Heart right ventricle (tissue), 16 donors: ENCODE data around the gene LCN15. TPM values are rescaled to one million over a fixed set of nuclear protein-coding genes. Genes with fewer than 3 reads are reported as not detected.
A peak's percentile ranks its signal among the peaks of the same experiment; 100 is the strongest.

Experiments
- ATAC-seq, 8 donors: fragments of 200-7000 bp; cut with Tn5 transposase; one replicate each; pipeline ENCODE4 v1.9.1; 2020; ENCODE audit warnings: mild to moderate bottlenecking in 8 of 8, moderate library complexity in 8 of 8, moderate number of reproducible peaks in 1 of 8
- DNase-seq, 2 donors: peaks; one replicate each; pipeline ENCODE4 v3.0.0-alpha.2; 2020
- H3K27ac ChIP-seq, 10 donors: fragments of 200-600 bp; sonication (generic) in 2 of 10; one replicate each; pipeline versions ENCODE4 v1.5.0 to v1.8.0; 2020 to 2022; ENCODE audit warnings: mild to moderate bottlenecking in 3 of 10
- H3K27me3 ChIP-seq, 7 donors: fragments of 200-600 bp; one replicate each; pipeline ENCODE4 v1.8.0; 2021 to 2022; ENCODE audit warnings: mild to moderate bottlenecking in 2 of 7
- H3K36me3 ChIP-seq, 9 donors: fragments of 200-600 bp; sonication (generic) in 1 of 9; one replicate each; pipeline versions ENCODE4 v1.5.0 to v1.8.0; 2020 to 2022; ENCODE audit warnings: mild to moderate bottlenecking in 2 of 9
- H3K4me1 ChIP-seq, 9 donors: fragments of 200-600 bp; sonication (generic) in 1 of 9; one replicate each; pipeline versions ENCODE4 v1.5.0 to v1.8.0; 2020 to 2022; ENCODE audit warnings: mild to moderate bottlenecking in 4 of 9
- H3K4me3 ChIP-seq, 10 donors: fragments of 200-600 bp; sonication (generic) in 2 of 10; one replicate each; pipeline versions ENCODE4 v1.5.0 to v1.8.0; 2020 to 2022; ENCODE audit warnings: mild to moderate bottlenecking in 7 of 10, moderate library complexity in 2 of 10
- H3K9me3 ChIP-seq, 11 donors: fragments of 200-600 bp in 10 of 11; sonication (generic) in 2 of 11; one replicate each; pipeline versions ENCODE4 v1.5.0 to v1.8.0; 2013 to 2022; ENCODE audit warnings: mild to moderate bottlenecking in 2 of 11, control low read depth in 1 of 11, moderate library complexity in 1 of 11
- CTCF ChIP-seq, 9 donors: fragments of 200-600 bp; sonication (generic) in 2 of 9; IDR thresholded peaks; one replicate each; pipeline versions ENCODE4 v1.5.0 to v1.8.0; 2021 to 2022; ENCODE audit warnings: antibody characterized with exemption in 9 of 9, mild to moderate bottlenecking in 5 of 9, moderate library complexity in 1 of 9
- WGBS, 2 donors: extraction: QIAGEN DNeasy Blood & Tissue Kit; methylation state at CpG; one replicate each; pipeline ENCODE4 v1.1.7; 2013; ENCODE audit warnings: inconsistent platforms in 1 of 2; 5-methylcytosine and 5-hydroxymethylcytosine counted together
- intact Hi-C, 10 donors: fragments of 100-400 bp; cut with DNase I; formaldehyde crosslinking; loops; one replicate each; pipeline versions ENCODE4 v1.11.1 to v1.14.2; 2022
- polyA plus RNA-seq, 2 donors: library from polyadenylated mRNA; stranded (reverse); fragments of 200-250 nt; gene quantifications; one replicate each; pipeline ENCODE4 v1.2.3, GENCODE V29; 2013
- total RNA-seq, 10 donors: library from RNA; stranded (reverse); fragmentation: NEBNext Ultra II Directional in 3 of 10; extraction: Animal tissue kit (Norgen Biotek cat#: 25700) in 3 of 10; gene quantifications; one replicate each; pipeline versions ENCODE4 v1.2.1 to v1.2.4, GENCODE V29; 2021 to 2023
- donor health status: Arrhythmogenic right ventricular cardiomyopathy.
- donor health status: ischemic (EF 13 %, LVEDD 7.1; RV severe dilation, severe dysfunction).
- donor health status: healthy with polysubstance abuse.
- donor health status: DM: no; HTN: yes; CAD: no.
- donor health status: DM: no; HTN: no; CAD: no.
- donor health status: ischemic (EF 25% LVEDD 6.9; RV normal size, moderate dysfunction).
- donor health status: ischemic (EF 25% LVEDD 5.7; RV mildly dilated, moderate dysfunction).
- donor health status: healthy.
- donor health status: DM: yes; HTN: yes; CAD: no.
- donor health status: Ischemic cardiomyopathy.
- donor health status: ischemic (EF 35%, LVEDD 5.7; RV mildly dilated, moderate dysfunction).
- donor health status: nonischemic (EF 11% LVEDD 7.7; RV severe dilation, severe dysfunction).
- donor health status: DM: yes; HTN: yes; CAD: no.
- donor health status: PGD.
- donor health status: ischemic (EF 29% LVEDD 5.4; RV normal size, mild dysfunction).
- donor health status: nonischemic (EF 23%, LVEDD 6.1; RV moderate dilation, normal function).

Gene LCN15
- total and polyA plus RNA-seq, 12 donors, result 0.85 to 20.1 (median 1.3) TPM; not detected in 7

- 22 to 26% methylated on average over 37 of the region's 37 CpGs for WGBS, 2 donors
- Histone ChIP-seq H3K4me3 (peak overlapping the region in 6 of 10 donors; percentile 5 to 30 (median 16)), H3K27me3 (peaks cover 0 to 25% (median 19%) of the 10 kb centered on the region in 7 donors), H3K27ac (peak overlapping the region in 2 of 10 donors; percentile 26 to 39), H3K36me3 (no peaks in the 10 kb centered on the region), H3K4me1 (peaks cover 11 to 36% (median 22%) of the 10 kb centered on the region in 9 donors), H3K9me3 (no peaks in the 10 kb centered on the region)
- no peak for TF ChIP-seq CTCF (IDR thresholded peaks at IDR 0.05)
- DNase-seq, result peak; percentile 55 to 62
- ATAC-seq, result peak; percentile 52 to 82 (median 68)
- intact Hi-C loops, result no loop called here
Measured at GRCh38 chr9:136740971-136741882, 23.1 kb downstream of the LCN15 start.

- Histone ChIP-seq H3K27me3 (peaks cover 0 to 25% (median 19%) of the 10 kb centered on the region in 7 donors), H3K4me1 (peaks cover 11 to 33% (median 22%) of the 10 kb centered on the region in 9 donors), H3K9me3 (no peaks in the 10 kb centered on the region), H3K36me3 (no peaks in the 10 kb centered on the region), H3K27ac (no peak overlapping the region), H3K4me3 (no peak overlapping the region)
- intact Hi-C loops, result no loop called here
- DNase-seq (peak in 1 of 2 donors; percentile 9), ATAC-seq (peak in 1 of 8 donors; percentile 4)
- TF ChIP-seq CTCF (IDR thresholded peaks at IDR 0.05), result no peak
- WGBS, 2 donors, result 89 to 92% methylated on average over 16 of the region's 16 CpGs
Measured at GRCh38 chr9:136740491-136740890, 23.8 kb downstream of the LCN15 start.

GRCh38 chr9:136740069-136740468 is 24.2 kb downstream of the LCN15 start:
- peak in 1 of 2 donors; percentile 9 for DNase-seq
- 91 to 93% methylated on average over 11 of the region's 11 CpGs for WGBS, 2 donors
- H3K4me1 ChIP-seq, result peaks cover 11 to 28% (median 21%) of the 10 kb centered on the region in 9 donors

More at GRCh38 chr9:136740069-136740468, 24.2 kb downstream of the LCN15 start:
- intact Hi-C loops, result no loop called here
- Histone ChIP-seq H3K9me3 (no peaks in the 10 kb centered on the region), H3K27me3 (peaks cover 0 to 25% (median 19%) of the 10 kb centered on the region in 7 donors), H3K4me3 (no peak overlapping the region), H3K36me3 (no peaks in the 10 kb centered on the region), H3K27ac (no peak overlapping the region)
- ATAC-seq, result no peak
- no peak for TF ChIP-seq CTCF (IDR thresholded peaks at IDR 0.05)
